Effector memory CD4-positive, alpha-beta T cell (primary cell): ENCODE measurements around the gene TMEM178B.

Experiments
- DNase-seq, 3 donors: peaks; one replicate each; pipeline ENCODE4 v3.0.0-alpha.2; 2020
- H3K27ac ChIP-seq: 2 replicates; pipeline ENCODE4 v1.7.0; 2013; ENCODE audit warnings: mild to moderate bottlenecking, low read length, moderate library complexity; ENCODE audit not compliant: insufficient read depth, poor library complexity, severe bottlenecking
- H3K27me3 ChIP-seq: replicated peaks from 2 replicates; pipeline ENCODE4 v1.7.0; 2013; ENCODE audit warnings: mild to moderate bottlenecking, low read length; ENCODE audit not compliant: insufficient read depth, control insufficient read depth, poor library complexity, severe bottlenecking
- H3K36me3 ChIP-seq: 2 replicates; pipeline ENCODE4 v1.7.0; 2013; ENCODE audit warnings: mild to moderate bottlenecking, low read length, moderate library complexity; ENCODE audit not compliant: control insufficient read depth, insufficient read depth
- H3K4me1 ChIP-seq: 2 replicates; pipeline ENCODE4 v1.7.0; 2013; ENCODE audit warnings: low read length, mild to moderate bottlenecking; ENCODE audit not compliant: control insufficient read depth, insufficient read depth, poor library complexity, severe bottlenecking
- H3K4me3 ChIP-seq: 2 replicates; pipeline ENCODE4 v1.7.0; 2013; ENCODE audit warnings: low read length, low read depth, mild to moderate bottlenecking; ENCODE audit not compliant: insufficient read depth, poor library complexity, severe bottlenecking
- H3K9me3 ChIP-seq: 2 replicates; pipeline ENCODE4 v1.7.0; 2013; ENCODE audit warnings: mild to moderate bottlenecking, low read length, moderate library complexity; ENCODE audit not compliant: control insufficient read depth

Gene TMEM178B

DNA sequence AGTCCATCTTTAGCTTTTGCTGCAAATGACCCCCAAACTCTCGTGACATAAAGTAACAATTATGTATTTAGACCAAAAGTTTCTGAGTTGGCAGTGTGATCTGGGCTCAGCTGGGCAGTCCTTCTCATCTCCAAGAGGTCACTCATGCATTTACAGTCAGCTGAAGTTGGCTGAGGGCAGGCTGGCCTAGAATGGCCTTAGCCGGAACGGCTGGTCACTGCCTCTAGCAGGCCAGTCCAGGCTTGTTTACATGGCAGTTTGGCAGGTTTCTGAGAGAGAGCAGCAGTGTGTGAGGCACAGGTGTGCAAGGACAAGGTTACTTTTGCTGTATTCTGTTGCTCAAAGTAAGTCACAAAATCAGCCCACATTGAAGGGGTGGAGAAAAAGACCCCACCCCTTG is 277.3 kb downstream of the TMEM178B start:
- Histone ChIP-seq H3K4me3 (no peak overlapping the region), H3K27ac (no peak overlapping the region), H3K4me1 (no peaks in the 10 kb centered on the region), H3K27me3 (no peaks in the 10 kb centered on the region), H3K9me3 (no peaks in the 10 kb centered on the region), H3K36me3 (no peaks in the 10 kb centered on the region)
- DNase-seq = no peak

DNA sequence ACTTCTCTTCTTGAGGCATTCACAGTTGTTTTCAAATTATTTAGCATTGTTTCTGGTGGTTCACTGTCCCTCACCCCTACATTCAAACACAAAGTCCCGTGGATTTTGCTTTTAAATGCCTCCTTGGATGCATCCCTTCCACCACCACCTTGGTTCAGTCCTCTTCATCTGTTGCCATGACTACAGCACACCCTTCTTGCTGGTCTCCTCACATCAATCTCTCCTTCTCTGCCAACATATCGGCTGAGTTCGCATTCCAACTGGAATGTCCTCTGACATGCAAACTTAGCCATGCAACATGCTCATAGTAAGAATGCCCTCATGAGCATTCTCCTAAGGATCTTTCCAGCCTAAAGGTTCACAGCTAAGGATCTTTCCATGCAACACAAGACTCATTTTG is 279.1 kb downstream of the TMEM178B start:
- no peaks in the 10 kb centered on the region for H3K9me3 ChIP-seq
- no peak overlapping the region for H3K4me3 ChIP-seq
- no peak for DNase-seq
- H3K27ac ChIP-seq = no peak overlapping the region
- H3K36me3 ChIP-seq = no peaks in the 10 kb centered on the region
- H3K4me1 ChIP-seq = no peaks in the 10 kb centered on the region
- H3K27me3 ChIP-seq = no peaks in the 10 kb centered on the region

DNA sequence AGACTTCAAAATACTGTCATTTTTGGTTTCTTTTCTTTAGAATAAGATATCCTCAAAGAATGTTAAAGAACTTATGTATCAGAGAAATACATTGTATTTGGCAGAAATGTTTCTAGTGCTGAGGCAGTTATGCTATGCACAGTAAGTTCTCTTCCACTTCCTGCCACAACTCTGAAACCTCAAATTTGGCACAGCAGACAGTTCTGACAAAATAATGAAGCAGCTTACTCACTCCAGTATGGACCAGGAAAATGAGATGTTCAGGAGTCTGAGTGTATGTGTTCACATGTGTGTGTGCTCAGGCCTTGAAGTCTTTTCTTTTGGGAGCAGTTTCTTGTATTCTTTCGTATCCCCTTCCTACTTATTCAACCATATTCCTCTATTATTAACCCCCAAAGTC is 280.4 kb downstream of the TMEM178B start:
- no peaks in the 10 kb centered on the region for H3K9me3 ChIP-seq
- DNase-seq = no peak
- H3K27me3 ChIP-seq = no peaks in the 10 kb centered on the region
- H3K27ac ChIP-seq = no peak overlapping the region
- no peak overlapping the region for H3K4me3 ChIP-seq
- no peaks in the 10 kb centered on the region for H3K36me3 ChIP-seq
- H3K4me1 ChIP-seq = no peaks in the 10 kb centered on the region

DNA sequence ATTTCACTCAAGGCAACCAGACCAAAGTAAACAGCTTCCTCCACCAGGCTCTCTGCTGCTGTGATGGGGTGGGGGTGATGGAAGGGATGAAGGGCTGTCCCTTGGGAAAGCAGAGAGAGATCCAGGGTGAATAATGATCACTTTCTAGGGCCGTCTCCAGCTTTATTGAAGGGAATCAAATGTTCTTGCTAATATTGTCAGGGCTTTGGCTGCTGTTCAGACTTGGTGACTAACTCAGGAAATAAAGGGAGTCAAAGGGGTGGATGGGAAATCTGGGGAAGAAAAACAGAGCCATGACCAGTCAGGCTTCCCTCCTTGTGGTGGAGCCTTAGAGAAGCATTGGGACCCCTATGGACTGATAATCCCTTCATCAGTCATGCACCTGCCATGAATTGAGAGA is 281.2 kb downstream of the TMEM178B start:
- H3K36me3 ChIP-seq = no peaks in the 10 kb centered on the region
- H3K27ac ChIP-seq = no peak overlapping the region
- no peaks in the 10 kb centered on the region for H3K9me3 ChIP-seq
- H3K4me1 ChIP-seq = no peaks in the 10 kb centered on the region
- no peak overlapping the region for H3K4me3 ChIP-seq
- H3K27me3 ChIP-seq = no peaks in the 10 kb centered on the region
- no peak for DNase-seq

DNA sequence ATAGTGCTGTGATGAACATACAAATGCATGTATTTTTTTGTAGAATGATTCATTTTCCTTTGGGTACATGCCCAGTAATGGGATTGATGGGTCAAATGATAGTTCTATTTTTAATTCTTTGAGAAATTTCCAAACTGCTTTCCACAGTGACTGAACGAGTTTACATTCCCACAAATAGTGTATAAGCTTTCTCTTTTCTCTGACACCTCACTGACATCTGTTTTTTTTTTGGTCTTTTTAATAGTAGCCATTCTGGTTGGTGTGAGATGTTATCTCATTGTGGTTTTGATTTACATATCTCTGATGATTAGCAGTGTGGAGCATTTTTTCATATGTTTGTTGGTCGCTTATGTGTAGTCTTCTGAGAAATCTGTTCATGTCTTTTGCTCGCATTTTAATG is 282.3 kb downstream of the TMEM178B start:
- H3K36me3 ChIP-seq = no peaks in the 10 kb centered on the region
- no peak overlapping the region for H3K4me3 ChIP-seq
- H3K27me3 ChIP-seq = no peaks in the 10 kb centered on the region
- H3K9me3 ChIP-seq = no peaks in the 10 kb centered on the region
- no peaks in the 10 kb centered on the region for H3K4me1 ChIP-seq
- DNase-seq = no peak
- no peak overlapping the region for H3K27ac ChIP-seq

DNA sequence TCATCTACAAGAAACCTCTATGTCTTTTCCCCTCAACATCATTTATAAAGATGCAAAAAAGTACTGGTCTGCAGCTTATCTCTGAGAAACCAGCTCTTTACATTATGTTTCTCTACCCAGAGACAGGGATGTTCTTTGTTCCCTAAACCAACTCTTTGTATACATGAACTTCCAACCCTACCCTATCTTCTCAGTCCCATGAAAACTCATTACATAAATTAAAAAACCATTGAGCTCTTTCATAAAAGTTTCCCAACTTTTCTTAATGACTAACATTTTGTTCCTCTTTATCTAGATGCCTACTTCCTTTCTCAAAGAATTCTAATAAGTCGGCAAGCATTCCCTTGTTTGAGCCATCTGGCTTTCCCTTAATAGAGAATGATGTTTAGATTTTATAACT is 284.5 kb downstream of the TMEM178B start:
- DNase-seq = no peak
- Histone ChIP-seq H3K36me3 (no peaks in the 10 kb centered on the region), H3K9me3 (no peaks in the 10 kb centered on the region), H3K4me1 (no peaks in the 10 kb centered on the region), H3K27ac (no peak overlapping the region), H3K4me3 (no peak overlapping the region), H3K27me3 (no peaks in the 10 kb centered on the region)

DNA sequence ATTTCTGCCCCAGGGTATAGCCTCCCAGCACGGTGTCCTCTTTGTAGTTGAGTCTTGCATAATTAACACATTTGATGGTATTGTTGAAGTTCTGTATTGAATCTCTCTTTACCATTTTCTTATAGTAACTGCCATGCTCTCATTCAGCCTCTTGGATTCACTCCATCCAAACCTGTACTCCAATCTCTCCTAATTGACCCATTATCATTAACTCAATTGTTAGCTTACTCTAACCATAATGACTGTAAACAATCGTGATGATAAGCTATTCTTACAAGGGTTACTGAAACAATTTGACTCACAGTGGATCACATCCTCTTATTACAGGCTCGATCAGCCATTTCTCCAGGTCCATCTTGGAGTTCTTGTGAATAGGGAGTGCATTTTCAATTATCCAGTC is 285.4 kb downstream of the TMEM178B start:
- Histone ChIP-seq H3K27me3 (no peaks in the 10 kb centered on the region), H3K4me3 (no peak overlapping the region), H3K4me1 (no peaks in the 10 kb centered on the region), H3K36me3 (no peaks in the 10 kb centered on the region), H3K9me3 (no peaks in the 10 kb centered on the region), H3K27ac (no peak overlapping the region)
- no peak for DNase-seq

DNA sequence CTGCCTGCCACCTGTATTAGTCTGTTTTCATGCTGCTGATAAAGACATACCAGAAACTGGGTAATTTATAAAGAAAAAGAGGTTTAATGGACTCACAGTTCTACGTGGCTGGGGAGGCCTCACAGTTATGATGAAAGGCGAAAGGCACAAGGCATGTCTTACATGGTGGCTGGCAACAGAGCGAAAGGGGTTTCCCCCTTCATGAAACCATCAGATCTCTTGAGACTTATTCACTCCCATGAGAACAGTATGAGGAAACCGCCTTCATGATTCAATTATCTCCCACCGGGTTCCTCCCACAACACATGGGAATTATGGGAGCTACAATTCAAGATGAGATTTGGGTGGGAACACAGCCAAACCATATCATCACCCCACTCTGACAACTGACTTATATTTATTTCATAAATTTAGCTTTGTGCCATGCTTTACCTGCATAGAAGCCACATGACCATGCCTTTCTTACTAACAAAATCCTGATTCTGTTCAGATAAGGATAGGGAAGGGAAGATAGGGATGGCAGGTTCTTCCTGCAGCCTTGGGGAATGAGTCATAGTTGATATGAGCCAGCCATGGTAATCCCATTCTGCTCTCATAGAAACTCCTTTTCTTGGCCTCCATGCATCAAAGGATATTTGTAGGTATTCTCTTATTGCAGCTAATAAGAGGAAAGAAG is 286.0 kb downstream of the TMEM178B start:
- no peaks in the 10 kb centered on the region for H3K27me3 ChIP-seq
- H3K27ac ChIP-seq = no peak overlapping the region
- H3K4me3 ChIP-seq = no peak overlapping the region
- no peaks in the 10 kb centered on the region for H3K9me3 ChIP-seq
- no peak for DNase-seq
- no peaks in the 10 kb centered on the region for H3K4me1 ChIP-seq
- no peaks in the 10 kb centered on the region for H3K36me3 ChIP-seq

DNA sequence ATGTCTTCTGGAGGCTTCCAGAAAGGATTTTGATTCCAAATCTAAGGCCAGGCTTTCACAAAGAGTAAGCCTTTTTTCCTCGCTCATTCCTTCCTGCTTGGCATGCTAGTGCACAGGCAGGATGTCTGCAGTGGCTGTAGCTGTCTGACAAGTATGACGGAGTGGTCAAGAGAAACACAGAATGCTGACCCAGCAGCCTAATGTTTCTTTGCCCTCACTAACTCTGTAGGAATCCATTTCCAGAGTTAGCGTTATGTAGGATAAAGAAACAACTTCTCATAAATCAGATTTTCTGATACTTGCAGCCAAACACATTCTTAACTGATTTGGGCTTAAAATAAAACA is 286.5 kb downstream of the TMEM178B start:
- no peak for DNase-seq
- Histone ChIP-seq H3K4me1 (no peaks in the 10 kb centered on the region), H3K9me3 (no peaks in the 10 kb centered on the region), H3K27ac (no peak overlapping the region), H3K4me3 (no peak overlapping the region), H3K27me3 (no peaks in the 10 kb centered on the region), H3K36me3 (no peaks in the 10 kb centered on the region)

DNA sequence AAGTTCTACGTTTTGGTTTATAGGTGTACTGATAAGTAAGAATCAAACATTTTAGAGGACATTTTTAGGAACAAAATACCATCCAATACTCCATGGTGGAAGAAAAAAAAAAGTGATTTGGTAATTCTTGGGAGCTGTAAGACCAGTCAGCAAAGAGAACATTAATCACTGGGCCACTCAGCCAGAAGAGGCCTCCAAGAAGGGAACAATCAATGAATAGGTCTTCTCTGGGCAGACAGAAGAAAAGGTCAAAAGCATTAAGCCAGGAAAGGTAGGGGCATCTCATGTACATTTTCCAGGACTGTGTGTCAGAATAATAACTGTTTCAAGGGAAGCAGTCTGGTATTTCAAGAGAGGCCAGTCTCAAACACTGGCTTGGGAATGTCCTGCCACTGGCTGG is 286.9 kb downstream of the TMEM178B start:
- no peaks in the 10 kb centered on the region for H3K4me1 ChIP-seq
- H3K9me3 ChIP-seq = no peaks in the 10 kb centered on the region
- no peak overlapping the region for H3K4me3 ChIP-seq
- H3K27ac ChIP-seq = no peak overlapping the region
- DNase-seq = no peak
- H3K27me3 ChIP-seq = no peaks in the 10 kb centered on the region
- H3K36me3 ChIP-seq = no peaks in the 10 kb centered on the region

DNA sequence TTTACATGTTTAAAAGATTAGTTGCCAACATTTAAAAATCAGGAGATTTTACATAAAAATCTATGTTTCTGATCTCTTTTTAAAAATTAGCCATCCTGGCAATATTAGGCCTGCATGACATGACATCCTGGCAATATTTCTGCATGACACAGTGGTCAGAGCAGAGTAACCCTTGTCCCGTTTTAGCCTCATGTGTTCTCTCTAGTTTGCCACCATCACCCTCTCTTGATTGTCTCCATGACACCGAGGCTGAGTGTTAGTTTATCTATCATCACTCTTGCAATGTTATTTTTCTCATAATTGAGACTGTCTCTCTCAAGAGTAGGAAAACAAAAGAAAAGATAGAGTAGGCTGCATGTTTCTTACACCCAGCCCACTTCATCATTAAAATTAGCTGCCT is 287.6 kb downstream of the TMEM178B start:
- Histone ChIP-seq H3K9me3 (no peaks in the 10 kb centered on the region), H3K36me3 (no peaks in the 10 kb centered on the region), H3K27me3 (no peaks in the 10 kb centered on the region), H3K27ac (no peak overlapping the region), H3K4me3 (no peak overlapping the region), H3K4me1 (no peaks in the 10 kb centered on the region)
- DNase-seq = no peak
